Transverse colon (tissue), 3 donors: ENCODE data around the gene SRL.

ENCODE experiments used
- CTCF ChIP-seq, 5 experiments: fragments of 200-600 bp in 3 of 5; fragments of 450-650 bp in 2 of 5; sonication (generic) in 3 of 5; IDR thresholded peaks; 1 replicate in 2 of 5; 2 replicates in 3 of 5; pipeline ENCODE4 v1.5.1; 2016 to 2017; ENCODE audit warnings: antibody characterized with exemption in 5 of 5, inconsistent platforms in 3 of 5, mild to moderate bottlenecking in 2 of 5, moderate library complexity in 1 of 5
- POLR2A ChIP-seq: fragments of 450-650 bp; IDR thresholded peaks from one replicate; pipeline ENCODE4 v1.6.1; 2016; ENCODE audit warnings: antibody characterized with exemption, mild to moderate bottlenecking, moderate library complexity

DNA sequence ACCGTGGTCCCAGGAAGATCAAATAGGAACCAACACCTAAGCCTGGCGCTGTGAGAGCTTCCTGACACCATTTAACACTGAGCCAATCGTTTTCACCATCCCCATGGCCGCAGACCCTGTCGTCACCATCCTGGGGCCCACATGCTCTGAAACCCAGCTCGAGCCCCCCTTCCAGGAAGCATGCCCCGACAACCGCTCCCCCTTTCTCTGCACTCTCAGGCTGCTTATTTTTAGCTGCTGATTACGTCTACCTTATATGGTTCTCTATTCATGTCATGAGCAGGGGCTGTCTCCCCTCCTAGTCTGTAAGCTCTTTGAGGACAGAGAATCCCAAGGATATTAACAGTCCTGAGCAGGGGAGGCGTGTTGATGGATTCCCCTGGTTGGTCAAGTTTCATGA is 10.5 kb downstream of the SRL start:
- TF ChIP-seq CTCF (IDR thresholded peaks at IDR 0.05) (no peak), POLR2A (no peak)
